GM12892 (cell line): Measurements from ENCODE around the gene KCNC1.

Source experiments
- POLR2A ChIP-seq: IDR thresholded peaks from 2 replicates; pipeline ENCODE4 v1.6.1; 2011; ENCODE audit warnings: low read depth, low read length, control low read depth
- TAF1 ChIP-seq: IDR thresholded peaks from 2 replicates; pipeline ENCODE4 v1.6.1; 2011; ENCODE audit warnings: low read depth, mild to moderate bottlenecking, control low read depth, low read length, borderline replicate concordance

DNA sequence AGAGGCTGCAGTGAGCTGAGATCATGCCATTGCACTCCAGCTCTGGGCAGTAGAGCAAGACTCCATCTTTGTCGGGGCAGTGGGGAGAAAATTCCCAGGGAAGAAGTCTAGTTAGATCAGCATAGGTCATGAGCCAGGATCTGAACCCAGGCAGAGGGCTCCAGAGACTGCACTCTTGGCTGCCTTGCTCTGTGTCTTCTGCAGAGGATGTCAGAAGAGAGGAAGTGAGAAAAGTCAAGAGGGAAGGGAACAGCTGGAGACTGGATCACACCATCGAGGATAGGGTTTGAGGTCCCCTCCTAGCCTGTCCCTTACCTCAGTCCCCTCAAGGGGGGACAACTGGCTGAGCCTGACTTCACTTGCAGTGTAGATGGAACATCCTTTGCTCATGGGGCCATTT lies 9.4 kb upstream of the KCNC1 start:
- TF ChIP-seq TAF1 (no peak), POLR2A (no peak)
